ENCODE data around the gene IRF1.
A peak's percentile ranks its signal among the peaks of the same experiment; 100 is the strongest.

DNA sequence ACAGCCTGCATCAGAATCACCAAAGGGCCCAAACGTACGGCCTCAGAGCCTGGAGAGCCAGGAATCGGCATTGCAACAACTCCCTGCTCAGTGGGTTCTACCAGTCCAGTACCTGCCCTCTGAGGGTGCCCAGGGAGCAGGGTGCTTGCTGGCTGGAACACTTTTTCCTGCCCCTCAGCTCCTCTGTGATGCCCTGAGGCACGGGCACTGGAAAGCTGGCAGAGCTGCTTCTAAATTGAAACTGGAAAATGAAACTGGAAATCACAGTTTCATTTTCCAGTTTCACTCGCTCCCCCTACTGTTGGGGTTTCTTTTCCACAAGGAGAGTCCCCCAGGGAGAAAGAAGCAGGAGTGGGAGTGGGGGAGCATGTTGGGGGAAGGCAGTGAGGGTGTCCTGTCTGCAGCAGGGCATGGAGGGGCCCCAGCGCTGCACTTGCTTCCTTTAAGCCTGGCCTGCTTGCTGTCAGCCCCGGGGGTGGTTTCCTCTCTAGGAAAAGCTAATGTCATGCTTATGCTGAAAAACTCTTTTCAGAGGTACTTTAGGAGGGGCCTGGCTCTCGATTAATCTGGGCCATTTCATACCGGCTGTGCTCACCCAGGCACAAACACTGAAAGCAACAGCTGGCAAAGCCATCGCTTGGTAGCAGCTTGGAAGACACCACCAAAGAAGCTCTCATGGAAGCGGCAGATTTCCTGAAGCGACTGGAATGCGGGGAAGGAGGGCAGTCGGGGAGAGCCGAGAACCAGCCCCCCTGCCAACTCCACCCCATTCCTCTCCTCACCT lies 26.2 kb downstream of the IRF1 start:
- TF ChIP-seq, protein P1, sequence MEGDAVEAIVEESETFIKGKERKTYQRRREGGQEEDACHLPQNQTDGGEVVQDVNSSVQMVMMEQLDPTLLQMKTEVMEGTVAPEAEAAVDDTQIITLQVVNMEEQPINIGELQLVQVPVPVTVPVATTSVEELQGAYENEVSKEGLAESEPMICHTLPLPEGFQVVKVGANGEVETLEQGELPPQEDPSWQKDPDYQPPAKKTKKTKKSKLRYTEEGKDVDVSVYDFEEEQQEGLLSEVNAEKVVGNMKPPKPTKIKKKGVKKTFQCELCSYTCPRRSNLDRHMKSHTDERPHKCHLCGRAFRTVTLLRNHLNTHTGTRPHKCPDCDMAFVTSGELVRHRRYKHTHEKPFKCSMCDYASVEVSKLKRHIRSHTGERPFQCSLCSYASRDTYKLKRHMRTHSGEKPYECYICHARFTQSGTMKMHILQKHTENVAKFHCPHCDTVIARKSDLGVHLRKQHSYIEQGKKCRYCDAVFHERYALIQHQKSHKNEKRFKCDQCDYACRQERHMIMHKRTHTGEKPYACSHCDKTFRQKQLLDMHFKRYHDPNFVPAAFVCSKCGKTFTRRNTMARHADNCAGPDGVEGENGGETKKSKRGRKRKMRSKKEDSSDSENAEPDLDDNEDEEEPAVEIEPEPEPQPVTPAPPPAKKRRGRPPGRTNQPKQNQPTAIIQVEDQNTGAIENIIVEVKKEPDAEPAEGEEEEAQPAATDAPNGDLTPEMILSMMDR (IDR thresholded peaks at IDR 0.05; ENCODE audit: low read depth, low read length, missing input control), result peak; percentile 28
- TF ChIP-seq, protein P2, sequence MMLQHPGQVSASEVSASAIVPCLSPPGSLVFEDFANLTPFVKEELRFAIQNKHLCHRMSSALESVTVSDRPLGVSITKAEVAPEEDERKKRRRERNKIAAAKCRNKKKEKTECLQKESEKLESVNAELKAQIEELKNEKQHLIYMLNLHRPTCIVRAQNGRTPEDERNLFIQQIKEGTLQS (IDR thresholded peaks at IDR 0.05), result no peak
- peak; percentile 27 for TF ChIP-seq YY1 (IDR thresholded peaks at IDR 0.05)
- TF ChIP-seq HNF4A (conservative IDR thresholded peaks at IDR 0.05), result no peak
- TF ChIP-seq, protein P3, sequence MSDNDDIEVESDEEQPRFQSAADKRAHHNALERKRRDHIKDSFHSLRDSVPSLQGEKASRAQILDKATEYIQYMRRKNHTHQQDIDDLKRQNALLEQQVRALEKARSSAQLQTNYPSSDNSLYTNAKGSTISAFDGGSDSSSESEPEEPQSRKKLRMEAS (IDR thresholded peaks at IDR 0.05), result no peak
- TF ChIP-seq RXRA (IDR thresholded peaks at IDR 0.05), result no peak
- peak; percentile 29 for TF ChIP-seq SP1 (IDR thresholded peaks at IDR 0.05)
- TF ChIP-seq RAD21 (IDR thresholded peaks at IDR 0.05), result peak; percentile 70 to 72
- TF ChIP-seq TAF1 (conservative IDR thresholded peaks at IDR 0.05), result no peak
- TF ChIP-seq, protein P4, sequence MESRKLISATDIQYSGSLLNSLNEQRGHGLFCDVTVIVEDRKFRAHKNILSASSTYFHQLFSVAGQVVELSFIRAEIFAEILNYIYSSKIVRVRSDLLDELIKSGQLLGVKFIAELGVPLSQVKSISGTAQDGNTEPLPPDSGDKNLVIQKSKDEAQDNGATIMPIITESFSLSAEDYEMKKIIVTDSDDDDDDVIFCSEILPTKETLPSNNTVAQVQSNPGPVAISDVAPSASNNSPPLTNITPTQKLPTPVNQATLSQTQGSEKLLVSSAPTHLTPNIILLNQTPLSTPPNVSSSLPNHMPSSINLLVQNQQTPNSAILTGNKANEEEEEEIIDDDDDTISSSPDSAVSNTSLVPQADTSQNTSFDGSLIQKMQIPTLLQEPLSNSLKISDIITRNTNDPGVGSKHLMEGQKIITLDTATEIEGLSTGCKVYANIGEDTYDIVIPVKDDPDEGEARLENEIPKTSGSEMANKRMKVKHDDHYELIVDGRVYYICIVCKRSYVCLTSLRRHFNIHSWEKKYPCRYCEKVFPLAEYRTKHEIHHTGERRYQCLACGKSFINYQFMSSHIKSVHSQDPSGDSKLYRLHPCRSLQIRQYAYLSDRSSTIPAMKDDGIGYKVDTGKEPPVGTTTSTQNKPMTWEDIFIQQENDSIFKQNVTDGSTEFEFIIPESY (IDR thresholded peaks at IDR 0.05), result no peak
- no peak for TF ChIP-seq JUND (IDR thresholded peaks at IDR 0.05)

All from liver (tissue), 3 donors.